Stimulated activated CD4-positive, alpha-beta T cell treated with anti-CD3 and anti-CD28 coated beads, Interleukin-4, amount 100 ng/mL, for 48 hours (primary cell): ENCODE data around the gene MRPL43.
A peak's percentile ranks its signal among the peaks of the same experiment; 100 is the strongest.
"Not testable (repeated sequence)": the region's sequence is repeated elsewhere in the genome, so short reads cannot be mapped to it uniquely, and the experiment has no call there.

Experiments
- DNase-seq, 2 donors: peaks; one replicate each; pipeline ENCODE4 v3.0.0-alpha.2; 2020; ENCODE audit warnings: low read depth in 2 of 2

Gene MRPL43

DNA sequence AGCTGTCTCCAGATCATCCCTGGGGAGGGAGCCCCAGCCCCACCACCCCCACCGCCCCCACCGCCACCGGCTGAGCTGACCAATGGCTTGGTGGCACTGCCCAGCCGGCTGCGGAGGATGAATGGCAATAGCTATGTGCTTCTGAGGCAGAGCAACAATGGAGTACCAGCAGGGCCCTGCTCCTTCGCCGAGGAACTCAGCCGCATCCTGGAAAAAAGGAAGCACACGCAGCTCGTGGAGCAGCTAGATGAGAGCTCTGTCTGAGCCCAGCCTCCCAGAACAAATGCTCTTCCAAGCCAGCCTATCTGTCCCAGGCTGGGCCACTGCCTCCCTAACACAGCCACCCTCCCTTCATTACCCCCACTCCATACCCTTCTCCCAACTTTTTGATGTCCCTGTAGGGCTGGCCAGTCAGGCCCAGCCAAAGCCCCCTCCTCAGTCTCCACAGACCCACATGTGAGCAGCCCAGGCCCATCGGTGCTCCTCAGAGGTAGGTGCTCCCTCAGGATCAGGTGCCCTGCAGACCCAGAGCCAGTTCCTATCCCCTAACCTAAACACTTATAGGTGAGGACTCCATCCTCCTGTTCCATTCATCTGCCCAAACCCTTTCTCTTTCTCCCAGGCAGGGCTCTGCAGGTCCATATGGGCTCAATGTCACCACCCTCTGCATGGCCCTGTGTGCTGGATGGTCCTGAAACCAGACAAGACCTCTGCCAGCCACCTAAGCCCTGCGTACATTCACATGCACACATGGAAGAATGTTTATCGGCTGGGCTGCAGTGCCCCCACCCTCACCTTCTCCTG lies 3.2 kb downstream of the MRPL43 start:
- DNase-seq = no peak

DNA sequence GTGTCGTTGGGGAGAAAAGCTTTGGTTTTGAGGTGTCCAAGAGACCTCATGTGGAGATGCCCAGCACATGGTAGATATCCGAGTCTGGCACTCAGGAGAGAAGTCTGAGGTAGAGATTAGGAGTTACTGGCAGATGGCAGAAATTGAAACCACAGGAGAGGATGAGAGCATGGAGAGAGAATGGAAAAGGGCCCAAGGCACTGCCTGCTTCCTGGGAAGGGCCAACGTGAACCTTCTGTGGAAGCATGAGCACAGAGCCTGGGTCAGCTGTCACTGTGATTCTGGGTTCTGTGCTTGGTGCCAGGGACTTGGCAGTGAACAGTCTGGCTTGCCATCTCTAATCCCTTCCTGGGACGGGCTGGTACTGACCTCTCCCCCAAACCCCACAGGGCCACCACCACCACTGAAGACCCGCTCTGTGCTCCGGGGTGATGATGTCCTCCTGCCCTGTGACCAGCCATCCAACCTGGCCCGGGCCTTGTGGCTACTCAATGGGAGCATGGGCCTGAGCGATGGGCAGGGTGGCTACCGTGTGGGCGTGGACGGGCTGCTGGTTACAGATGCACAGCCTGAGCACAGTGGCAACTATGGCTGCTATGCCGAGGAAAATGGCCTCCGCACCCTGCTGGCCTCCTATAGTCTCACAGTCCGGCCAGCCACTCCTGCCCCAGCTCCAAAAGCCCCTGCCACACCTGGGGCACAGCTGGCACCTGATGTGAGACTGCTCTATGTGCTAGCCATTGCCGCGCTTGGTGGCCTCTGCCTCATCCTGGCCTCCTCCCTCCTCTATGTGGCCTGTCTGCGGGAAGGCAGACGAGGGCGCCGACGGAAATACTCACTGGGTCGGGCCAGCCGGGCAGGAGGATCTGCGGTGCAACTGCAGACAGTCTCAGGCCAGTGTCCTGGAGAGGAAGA lies 4.1 kb downstream of the MRPL43 start:
- DNase-seq = no peak

DNA sequence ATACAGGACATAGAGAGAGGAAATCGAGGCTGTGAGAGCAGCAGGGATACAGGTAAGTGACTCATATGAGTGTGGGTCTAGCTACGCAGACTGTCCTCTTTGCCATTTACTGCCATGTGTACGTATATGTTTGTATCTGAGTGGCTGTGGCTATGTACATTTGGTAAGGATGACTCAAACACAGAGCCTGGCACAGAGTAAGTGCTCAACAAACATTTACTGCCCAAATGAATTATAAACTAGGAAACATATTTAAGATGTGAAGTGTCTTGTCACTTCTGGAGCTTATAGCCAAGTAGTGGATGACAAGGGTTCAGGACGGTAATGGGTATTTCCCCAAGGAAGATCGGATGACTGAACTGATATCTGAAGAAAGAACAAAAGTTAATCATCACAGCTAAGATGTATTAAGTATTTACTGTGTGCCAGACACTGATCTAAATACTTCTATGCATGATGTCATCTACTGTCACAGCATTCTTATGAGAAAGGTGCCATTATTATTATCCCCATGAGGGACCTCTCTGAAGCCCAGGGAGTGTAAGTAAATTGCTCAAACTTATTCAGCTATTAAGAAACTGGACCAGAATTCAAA lies 6.0 kb downstream of the MRPL43 start:
- DNase-seq = no peak

DNA sequence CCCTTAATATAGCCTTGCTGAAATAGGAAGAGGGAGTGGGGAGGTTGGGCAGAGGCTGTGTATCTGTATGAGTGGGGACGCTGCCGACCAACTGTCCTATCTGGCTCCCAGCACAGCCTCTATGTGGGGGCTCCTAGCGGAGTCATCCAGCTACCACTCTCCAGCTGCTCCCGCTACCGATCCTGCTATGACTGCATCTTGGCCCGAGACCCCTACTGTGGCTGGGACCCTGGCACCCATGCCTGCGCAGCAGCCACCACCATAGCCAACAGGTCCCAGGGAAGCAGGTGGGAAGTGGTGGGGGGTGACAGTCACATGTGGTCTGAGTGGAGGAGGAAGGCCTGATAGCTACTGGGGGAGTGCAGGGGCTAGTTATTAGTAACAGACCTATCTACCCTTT lies 6.6 kb downstream of the MRPL43 start:
- DNase-seq = no peak

DNA sequence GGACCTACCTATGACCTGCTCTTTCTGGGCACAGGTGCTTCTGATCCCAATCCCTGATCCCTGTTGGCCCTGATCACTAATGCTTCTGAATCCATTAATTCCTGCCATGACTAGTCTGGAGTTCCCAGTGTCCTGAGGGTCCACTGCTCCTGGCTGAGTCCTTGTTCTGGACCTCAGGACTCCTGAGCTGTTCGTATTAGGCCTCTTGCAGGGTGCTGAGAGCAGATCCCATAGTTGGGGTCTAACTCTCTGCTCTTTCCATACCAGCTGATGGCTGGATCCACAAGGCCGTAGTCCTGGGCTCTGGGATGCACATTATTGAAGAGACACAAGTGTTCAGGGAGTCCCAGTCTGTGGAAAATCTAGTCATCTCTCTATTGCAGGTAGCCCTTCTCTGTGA lies 7.0 kb downstream of the MRPL43 start:
- DNase-seq = no peak

DNA sequence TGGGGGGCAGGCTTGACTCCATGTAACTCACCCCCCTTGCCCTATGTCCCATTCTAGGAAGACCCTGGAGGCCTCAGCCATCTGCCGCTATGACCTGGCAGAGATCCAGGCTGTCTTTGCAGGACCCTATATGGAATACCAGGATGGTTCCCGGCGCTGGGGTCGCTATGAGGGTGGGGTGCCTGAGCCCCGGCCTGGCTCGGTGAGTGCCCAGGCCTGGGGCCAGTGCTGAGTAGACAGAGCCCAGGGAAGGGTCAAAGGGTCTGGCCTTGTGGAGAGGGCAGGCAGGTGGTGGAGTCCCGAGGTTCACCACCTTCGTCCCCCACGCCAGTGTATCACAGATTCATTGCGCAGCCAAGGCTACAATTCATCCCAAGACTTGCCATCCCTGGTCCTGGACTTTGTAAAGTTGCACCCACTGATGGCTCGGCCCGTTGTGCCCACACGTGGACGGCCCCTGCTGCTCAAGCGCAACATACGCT lies 7.5 kb downstream of the MRPL43 start:
- DNase-seq = no peak

DNA sequence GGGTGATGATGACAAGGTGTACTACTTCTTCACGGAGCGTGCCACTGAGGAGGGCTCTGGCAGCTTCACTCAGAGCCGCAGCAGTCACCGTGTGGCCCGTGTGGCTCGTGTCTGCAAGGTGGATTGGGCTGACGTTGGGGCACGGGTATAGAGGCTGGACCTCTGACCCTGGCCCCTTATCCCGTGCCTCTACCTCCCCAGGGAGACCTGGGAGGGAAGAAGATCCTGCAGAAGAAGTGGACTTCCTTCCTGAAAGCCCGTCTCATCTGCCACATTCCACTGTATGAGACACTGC lies 8.4 kb downstream of the MRPL43 start:
- DNase-seq = no peak

DNA sequence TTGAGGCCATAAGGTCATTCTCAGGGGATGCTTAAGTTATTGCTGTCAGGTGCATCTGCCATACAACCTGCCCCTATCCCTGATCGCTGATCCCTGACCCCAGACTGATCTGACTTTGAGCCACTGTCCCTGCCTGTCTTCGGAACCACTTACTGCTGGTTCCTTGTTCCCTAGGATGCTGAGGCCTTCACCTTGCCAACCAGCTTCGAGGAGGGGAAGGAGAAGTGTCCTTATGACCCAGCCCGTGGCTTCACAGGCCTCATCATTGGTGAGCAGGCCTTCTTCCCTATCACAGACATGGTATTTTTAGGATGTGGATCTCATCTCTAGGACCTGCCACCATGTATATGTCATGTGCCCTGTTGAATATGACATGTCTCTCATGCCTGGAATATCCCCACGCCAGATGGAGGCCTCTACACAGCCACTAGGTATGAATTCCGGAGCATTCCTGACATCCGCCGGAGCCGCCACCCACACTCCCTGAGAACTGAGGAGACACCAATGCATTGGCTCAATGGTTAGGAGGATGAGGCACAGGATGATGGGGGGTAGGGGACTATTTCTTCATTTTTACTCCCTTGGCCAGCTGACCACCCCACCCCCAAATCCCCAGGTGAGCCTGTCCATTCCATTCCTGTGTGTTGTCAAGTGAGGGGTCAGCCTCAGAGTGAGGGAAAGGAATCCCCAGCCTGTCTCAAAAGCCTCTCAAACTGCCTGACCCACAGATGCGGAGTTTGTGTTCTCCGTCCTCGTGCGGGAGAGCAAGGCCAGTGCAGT lies 9.0 kb downstream of the MRPL43 start:
- DNase-seq = no peak

DNA sequence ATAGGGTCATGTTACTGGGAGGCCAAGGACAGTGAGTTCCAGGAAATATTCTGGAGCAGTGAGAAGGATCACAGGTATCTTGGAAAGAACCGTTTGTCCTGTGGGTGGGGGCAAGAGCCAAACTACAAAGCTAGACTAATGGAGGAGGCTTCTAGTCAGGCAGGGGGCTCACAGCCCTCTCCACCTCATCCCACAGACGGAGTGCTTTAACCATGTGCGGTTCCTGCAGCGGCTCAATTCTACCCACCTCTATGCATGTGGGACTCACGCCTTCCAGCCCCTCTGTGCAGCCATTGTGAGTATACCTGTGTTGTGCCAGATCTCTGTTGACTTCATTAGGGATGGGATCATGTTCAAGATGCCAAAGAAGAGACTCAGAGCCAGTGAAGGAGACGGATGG lies 9.9 kb downstream of the MRPL43 start:
- no peak for DNase-seq

- DNase-seq = no peak
These were observed 10.4 kb downstream of the MRPL43 start for GRCh38 chr10:100976906-100977305.

DNA sequence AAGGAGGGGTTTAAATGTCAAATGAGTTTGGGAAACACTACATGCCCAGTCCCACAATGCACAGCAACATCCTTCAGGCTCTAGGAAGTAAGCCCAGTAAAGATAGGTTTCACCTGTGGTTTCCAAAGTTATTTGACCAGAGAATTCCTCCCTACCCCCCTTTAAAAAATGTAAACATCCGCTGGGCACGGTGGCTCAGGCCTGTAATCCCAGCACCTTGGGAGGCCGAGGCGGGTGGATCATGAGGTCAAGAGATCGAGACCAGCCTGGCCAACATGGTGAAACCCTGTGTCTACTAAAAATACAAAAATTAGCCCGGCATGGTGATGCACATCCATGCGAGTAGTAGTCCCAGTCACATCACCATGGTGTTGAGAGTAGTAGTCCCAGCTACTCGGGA lies 11.9 kb downstream of the MRPL43 start:
- DNase-seq = not testable (repeated sequence)

DNA sequence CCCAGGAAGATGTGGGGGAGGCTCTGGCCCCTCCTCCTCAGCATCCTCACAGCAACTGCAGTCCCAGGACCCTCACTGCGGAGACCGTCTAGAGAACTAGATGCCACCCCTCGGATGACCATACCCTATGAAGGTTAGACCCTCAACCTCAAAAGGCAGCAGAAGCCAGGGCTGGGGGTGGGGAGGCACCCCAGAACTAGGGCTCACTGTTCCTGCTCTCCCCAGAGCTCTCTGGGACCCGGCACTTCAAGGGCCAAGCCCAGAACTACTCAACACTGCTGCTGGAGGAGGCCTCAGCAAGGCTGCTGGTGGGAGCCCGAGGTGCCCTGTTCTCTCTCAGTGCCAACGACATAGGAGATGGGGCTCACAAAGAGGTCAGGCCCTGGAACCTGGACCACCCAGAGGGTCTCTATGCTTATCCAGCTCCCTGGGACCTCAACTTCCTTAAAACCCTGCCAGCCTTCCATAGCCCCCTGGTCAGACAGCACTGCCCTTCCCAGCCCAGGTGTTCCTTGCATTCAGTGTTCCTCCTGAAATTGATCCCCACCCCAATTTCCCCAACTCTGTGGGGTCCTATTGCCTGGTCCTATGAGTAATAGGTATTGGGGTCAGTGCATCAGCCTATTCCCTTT lies 14.3 kb downstream of the MRPL43 start:
- DNase-seq = no peak

DNA sequence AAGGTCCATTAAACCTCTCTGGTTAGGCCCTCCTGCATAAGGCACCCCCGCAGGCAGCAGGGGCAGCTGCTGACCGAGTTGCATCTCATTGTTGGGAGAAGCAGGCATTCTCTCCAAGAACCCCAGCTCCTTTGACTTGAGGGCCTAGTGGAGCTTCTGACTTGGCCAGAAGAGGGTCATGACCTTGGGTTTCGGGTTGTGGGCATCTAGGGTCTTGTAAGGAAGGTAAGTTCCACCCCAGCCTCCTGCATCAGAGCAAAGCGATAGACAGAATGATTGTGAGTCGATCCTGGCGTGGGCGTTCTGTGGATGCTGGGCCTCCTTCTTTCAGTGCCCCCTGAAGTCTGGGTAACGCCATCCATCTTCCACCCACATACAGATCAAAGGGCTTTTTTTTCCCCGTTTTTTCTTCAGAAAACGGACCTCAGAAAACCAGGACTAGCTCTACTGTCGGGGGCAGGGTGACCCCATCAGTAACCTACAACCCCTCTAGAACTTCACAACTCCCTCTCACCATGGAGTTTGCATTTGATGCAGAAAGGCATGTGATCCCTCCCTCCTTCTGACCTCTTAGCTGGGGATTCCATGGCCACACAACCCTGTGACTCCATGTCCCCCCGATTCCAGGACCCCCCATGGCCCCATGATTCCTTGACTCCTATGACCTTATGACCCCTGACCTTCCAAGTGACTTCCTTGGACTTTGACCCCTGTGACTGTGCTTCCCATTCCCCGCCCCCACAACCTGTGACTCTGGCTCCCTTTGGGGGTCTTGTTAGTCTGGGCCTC lies 15.0 kb downstream of the MRPL43 start:
- DNase-seq = no peak

- no peak for DNase-seq
These were observed 16.1 kb downstream of the MRPL43 start for GRCh38 chr10:100970914-100971811.

DNA sequence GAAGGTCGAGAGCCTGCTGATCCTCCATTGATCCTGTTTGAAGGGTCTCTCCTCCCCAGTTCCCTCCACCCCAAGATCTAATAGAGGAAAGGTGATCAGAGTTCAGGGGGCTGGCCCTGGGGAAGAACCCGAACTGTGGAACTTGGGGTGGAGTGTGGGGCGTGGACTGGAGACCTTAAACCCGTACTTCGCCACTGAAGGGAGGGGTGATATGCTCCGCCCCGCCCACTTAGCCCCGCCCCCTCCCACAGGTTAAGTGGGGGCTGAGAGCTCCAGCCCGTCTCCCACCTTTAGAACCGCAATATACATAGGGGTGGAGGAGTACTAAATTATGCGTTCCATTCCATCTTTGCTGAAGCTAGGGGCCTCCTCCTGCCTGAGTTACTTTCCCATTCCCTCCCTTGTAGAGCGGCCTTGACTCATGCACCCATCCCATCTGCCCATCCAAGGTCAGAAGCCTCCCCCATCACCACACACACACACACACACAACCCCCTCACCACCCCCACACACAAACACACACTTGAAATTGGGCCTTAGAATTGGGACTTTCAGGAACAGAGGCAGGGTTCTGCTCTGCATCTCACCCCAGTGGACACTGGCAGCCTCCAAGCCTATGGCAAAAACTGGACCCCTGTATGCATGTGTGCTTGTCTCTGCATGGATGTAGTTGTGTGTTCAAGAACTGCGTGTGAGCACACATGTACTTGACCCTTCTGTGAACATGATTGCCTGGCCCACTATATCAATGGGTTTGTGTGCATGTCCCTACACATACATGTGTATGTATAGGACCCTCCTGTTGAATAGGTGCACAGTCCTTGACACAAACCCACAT lies 17.0 kb downstream of the MRPL43 start:
- no peak for DNase-seq

GRCh38 chr10:100969187-100970075 lies 17.9 kb downstream of the MRPL43 start, which contains the start of gene SEMA4G:
TSS of gene SEMA4G (plus strand) at chr10:100969504. CDS start at chr10:100972913, 3,409 bp downstream.
- DNase-seq = peak; percentile 19 to 35

GRCh38 chr10:100968863-100969186 lies 18.5 kb downstream of the MRPL43 start:
- no peak for DNase-seq
